HepG2 (cell line): ENCODE measurements around the gene DNASE2. TPM values are rescaled to one million over a fixed set of nuclear protein-coding genes. Genes with fewer than 3 reads are reported as not detected.

Experiments
- ELF1 ChIP-seq: sonication (generic); formaldehyde crosslinking; IDR thresholded peaks from 2 replicates; pipeline ENCODE4 v1.4.0; 2020; ENCODE audit warnings: missing genetic modification reagents
- GTF3A ChIP-seq: sonication (generic); formaldehyde crosslinking; conservative IDR thresholded peaks from 2 replicates; pipeline ENCODE4 v1.4.0; 2020; ENCODE audit warnings: mild to moderate bottlenecking, missing genetic modification reagents
- MAFK ChIP-seq, 2 experiments: IDR thresholded peaks in 1 of 2; conservative IDR thresholded peaks in 1 of 2; 2 replicates each; pipeline ENCODE4 v1.6.1; 2011; ENCODE audit warnings: improper control_type of control experiment in 2 of 2, low read length in 2 of 2
- REPIN1 ChIP-seq: sonication (generic); formaldehyde crosslinking; IDR thresholded peaks from 2 replicates; pipeline ENCODE4 v1.8.0; 2022; ENCODE audit warnings: missing genetic modification reagents, low read depth, mild to moderate bottlenecking, borderline replicate concordance
- ZBTB8A ChIP-seq: sonication (generic); formaldehyde crosslinking; IDR thresholded peaks from 2 replicates; pipeline ENCODE4 v1.4.0; 2020; ENCODE audit warnings: mild to moderate bottlenecking, low read depth, missing genetic modification reagents, borderline replicate concordance
- ZNF350 ChIP-seq: sonication (generic); formaldehyde crosslinking; IDR thresholded peaks from 2 replicates; pipeline ENCODE4 v1.4.0; 2020; ENCODE audit warnings: mild to moderate bottlenecking, low read depth, missing genetic modification reagents, borderline replicate concordance
- ZNF558 ChIP-seq: sonication (generic); formaldehyde crosslinking; IDR thresholded peaks from 2 replicates; pipeline ENCODE4 v1.9.0; 2022; ENCODE audit warnings: mild to moderate bottlenecking, missing genetic modification reagents, borderline replicate concordance
- ZNF709 ChIP-seq: sonication (generic); formaldehyde crosslinking; IDR thresholded peaks from 2 replicates; pipeline ENCODE4 v1.5.0; 2020; ENCODE audit warnings: mild to moderate bottlenecking, missing genetic modification reagents
- ZNF790 ChIP-seq: sonication (generic); formaldehyde crosslinking; IDR thresholded peaks from 2 replicates; pipeline ENCODE4 v1.8.0; 2022; ENCODE audit warnings: missing genetic modification reagents, mild to moderate bottlenecking, borderline replicate concordance
- ZSCAN9 ChIP-seq: IDR thresholded peaks from 2 replicates; pipeline ENCODE4 v1.6.1; 2016; ENCODE audit warnings: borderline replicate concordance
- polyA plus RNA-seq, 8 experiments: library from polyadenylated mRNA; depleted of rRNA in 3 of 8; stranded (reverse) in 7 of 8; unstranded in 1 of 8; fragments of >200 nt; fragmentation: Illumina TruSeq in 4 of 8; extraction: Trizol in 4 of 8; gene quantifications; 2 replicates each; pipeline versions ENCODE4 v1.2.1 to v1.2.3, GENCODE V29; 2011 to 2016; ENCODE audit warnings: low read depth in 4 of 8, missing spikeins in 1 of 8, mixed read lengths in 1 of 8; ENCODE audit not compliant: insufficient read depth in 1 of 8
- total RNA-seq, 5 experiments: library from RNA; depleted of rRNA; stranded (reverse); fragments of >200 nt; fragmentation: Illumina TruSeq; extraction: Trizol; gene quantifications; 2 replicates each; pipeline ENCODE4 v1.2.3, GENCODE V29; 2016; ENCODE audit warnings: low read depth in 1 of 5
- TF ChIP-seq, protein P1 (sequence below): sonication (generic); formaldehyde crosslinking; IDR thresholded peaks from 2 replicates; pipeline ENCODE4 v1.4.0; 2020; ENCODE audit warnings: mild to moderate bottlenecking, missing genetic modification reagents
- TF ChIP-seq, protein P2 (sequence below), 2 experiments: fragments of 450-650 bp in 1 of 2; sonication (generic) in 1 of 2; formaldehyde crosslinking; IDR thresholded peaks; 2 replicates each; pipeline versions ENCODE4 v1.5.0 to v1.8.0; 2020 to 2022; ENCODE audit warnings: mild to moderate bottlenecking in 1 of 2, missing genetic modification reagents in 1 of 2
- TF ChIP-seq, protein P3 (sequence below): sonication (generic); formaldehyde crosslinking; IDR thresholded peaks from 2 replicates; pipeline ENCODE4 v1.5.0; 2020; ENCODE audit warnings: mild to moderate bottlenecking, low read depth, missing genetic modification reagents, borderline replicate concordance
- TF ChIP-seq, protein P4 (sequence below): sonication (generic); formaldehyde crosslinking; IDR thresholded peaks from 2 replicates; pipeline ENCODE4 v1.8.0; 2022; ENCODE audit warnings: missing genetic modification reagents, low read depth, mild to moderate bottlenecking, borderline replicate concordance
- TF ChIP-seq, protein P5 (sequence below): sonication (generic); formaldehyde crosslinking; conservative IDR thresholded peaks from 2 replicates; pipeline ENCODE4 v1.4.0; 2020; ENCODE audit warnings: missing genetic modification reagents
- TF ChIP-seq, protein P6 (sequence below): sonication (generic); formaldehyde crosslinking; IDR thresholded peaks from 2 replicates; pipeline ENCODE4 v1.8.0; 2022; ENCODE audit warnings: missing genetic modification reagents, mild to moderate bottlenecking, borderline replicate concordance

The DNASE2 gene
- total and polyA plus RNA-seq, 2 of the 13 experiments (the other 11 are each of a cell fraction or from before 2014, with no cell fraction given) = 7.5 to 16.2 TPM

DNA sequence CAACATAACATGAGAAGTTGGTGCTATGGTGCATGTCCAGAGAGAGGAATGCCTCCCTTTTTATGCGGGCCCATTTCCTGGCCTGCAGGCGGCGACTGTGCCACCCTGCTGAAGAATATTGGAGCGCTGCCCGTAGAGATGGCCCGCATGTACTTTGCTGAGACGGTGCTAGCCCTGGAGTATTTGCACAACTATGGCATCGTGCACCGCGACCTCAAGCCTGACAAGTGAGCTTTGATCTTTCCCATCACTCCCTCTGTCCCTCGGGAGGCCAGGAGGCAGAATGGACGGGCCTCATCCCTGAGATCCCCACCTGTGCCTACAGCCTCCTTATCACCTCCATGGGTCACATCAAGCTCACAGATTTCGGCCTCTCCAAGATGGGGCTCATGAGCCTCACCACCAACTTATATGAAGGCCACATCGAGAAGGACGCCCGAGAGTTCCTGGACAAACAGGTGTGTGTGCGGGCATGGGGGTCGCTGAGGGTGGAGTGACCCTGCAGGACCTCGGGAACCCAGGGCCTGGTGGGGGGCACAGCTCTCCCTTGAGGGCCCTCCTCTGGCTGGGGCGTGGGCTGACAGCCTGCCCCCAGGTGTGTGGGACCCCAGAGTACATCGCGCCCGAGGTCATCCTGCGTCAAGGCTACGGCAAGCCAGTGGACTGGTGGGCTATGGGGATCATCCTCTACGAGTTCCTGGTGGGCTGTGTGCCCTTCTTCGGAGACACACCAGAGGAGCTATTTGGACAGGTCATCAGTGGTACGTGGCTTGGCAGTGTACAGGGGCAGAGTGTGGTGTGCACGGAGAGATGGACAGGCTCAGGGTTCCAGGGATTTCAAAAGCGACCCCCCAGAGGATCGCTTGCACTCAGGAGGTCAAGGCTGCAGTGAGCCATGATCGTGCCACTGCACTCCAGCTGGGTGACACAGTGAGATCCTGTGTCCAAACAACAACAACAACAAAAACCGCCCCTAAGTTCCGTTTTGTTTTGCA, 16.2 kb downstream of the DNASE2 start (continued):
- TF ChIP-seq, protein P1, sequence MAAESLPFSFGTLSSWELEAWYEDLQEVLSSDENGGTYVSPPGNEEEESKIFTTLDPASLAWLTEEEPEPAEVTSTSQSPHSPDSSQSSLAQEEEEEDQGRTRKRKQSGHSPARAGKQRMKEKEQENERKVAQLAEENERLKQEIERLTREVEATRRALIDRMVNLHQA = no peak
- TF ChIP-seq ZNF790 (CRISPR knock-in tag) = no peak
- TF ChIP-seq, protein P2, sequence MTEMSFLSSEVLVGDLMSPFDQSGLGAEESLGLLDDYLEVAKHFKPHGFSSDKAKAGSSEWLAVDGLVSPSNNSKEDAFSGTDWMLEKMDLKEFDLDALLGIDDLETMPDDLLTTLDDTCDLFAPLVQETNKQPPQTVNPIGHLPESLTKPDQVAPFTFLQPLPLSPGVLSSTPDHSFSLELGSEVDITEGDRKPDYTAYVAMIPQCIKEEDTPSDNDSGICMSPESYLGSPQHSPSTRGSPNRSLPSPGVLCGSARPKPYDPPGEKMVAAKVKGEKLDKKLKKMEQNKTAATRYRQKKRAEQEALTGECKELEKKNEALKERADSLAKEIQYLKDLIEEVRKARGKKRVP (CRISPR knock-in tag; IDR thresholded peaks at IDR 0.05) = no peak
- TF ChIP-seq REPIN1 (CRISPR knock-in tag) = no peak
- TF ChIP-seq, protein P3, sequence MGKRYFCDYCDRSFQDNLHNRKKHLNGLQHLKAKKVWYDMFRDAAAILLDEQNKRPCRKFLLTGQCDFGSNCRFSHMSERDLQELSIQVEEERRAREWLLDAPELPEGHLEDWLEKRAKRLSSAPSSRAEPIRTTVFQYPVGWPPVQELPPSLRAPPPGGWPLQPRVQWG (CRISPR knock-in tag) = no peak
- TF ChIP-seq GTF3A (CRISPR knock-in tag) = no peak
- TF ChIP-seq ZBTB8A (CRISPR knock-in tag) = no peak
- peak; percentile 48; the same call in 1 of the 2 replicates for TF ChIP-seq ZNF350 (CRISPR knock-in tag)
- TF ChIP-seq, protein P4, sequence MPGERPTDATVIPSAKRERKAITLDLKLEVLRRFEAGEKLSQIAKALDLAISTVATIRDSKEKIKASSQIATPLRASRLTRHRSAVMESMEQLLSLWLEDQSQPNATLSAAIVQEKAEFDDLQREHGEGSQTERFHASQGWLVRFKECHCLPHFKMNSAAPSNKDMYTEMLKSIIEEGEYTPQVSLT (CRISPR knock-in tag) = no peak
- peak; percentile 25; the same call in 1 of the 2 replicates for TF ChIP-seq ZSCAN9 (CRISPR knock-in tag)
- TF ChIP-seq, protein P5, sequence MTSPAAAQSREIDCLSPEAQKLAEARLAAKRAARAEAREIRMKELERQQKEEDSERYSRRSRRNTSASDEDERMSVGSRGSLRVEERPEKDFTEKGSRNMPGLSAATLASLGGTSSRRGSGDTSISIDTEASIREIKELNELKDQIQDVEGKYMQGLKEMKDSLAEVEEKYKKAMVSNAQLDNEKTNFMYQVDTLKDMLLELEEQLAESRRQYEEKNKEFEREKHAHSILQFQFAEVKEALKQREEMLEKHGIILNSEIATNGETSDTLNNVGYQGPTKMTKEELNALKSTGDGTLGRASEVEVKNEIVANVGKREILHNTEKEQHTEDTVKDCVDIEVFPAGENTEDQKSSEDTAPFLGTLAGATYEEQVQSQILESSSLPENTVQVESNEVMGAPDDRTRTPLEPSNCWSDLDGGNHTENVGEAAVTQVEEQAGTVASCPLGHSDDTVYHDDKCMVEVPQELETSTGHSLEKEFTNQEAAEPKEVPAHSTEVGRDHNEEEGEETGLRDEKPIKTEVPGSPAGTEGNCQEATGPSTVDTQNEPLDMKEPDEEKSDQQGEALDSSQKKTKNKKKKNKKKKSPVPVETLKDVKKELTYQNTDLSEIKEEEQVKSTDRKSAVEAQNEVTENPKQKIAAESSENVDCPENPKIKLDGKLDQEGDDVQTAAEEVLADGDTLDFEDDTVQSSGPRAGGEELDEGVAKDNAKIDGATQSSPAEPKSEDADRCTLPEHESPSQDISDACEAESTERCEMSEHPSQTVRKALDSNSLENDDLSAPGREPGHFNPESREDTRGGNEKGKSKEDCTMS (CRISPR knock-in tag) = no peak
- TF ChIP-seq MAFK (conservative IDR thresholded peaks at IDR 0.05 in 1 of 2, IDR thresholded peaks at IDR 0.05 in 1 of 2; ENCODE audit: low read length in 2 of 2) = no peak
- TF ChIP-seq ZNF709 = no peak
- TF ChIP-seq, protein P6, sequence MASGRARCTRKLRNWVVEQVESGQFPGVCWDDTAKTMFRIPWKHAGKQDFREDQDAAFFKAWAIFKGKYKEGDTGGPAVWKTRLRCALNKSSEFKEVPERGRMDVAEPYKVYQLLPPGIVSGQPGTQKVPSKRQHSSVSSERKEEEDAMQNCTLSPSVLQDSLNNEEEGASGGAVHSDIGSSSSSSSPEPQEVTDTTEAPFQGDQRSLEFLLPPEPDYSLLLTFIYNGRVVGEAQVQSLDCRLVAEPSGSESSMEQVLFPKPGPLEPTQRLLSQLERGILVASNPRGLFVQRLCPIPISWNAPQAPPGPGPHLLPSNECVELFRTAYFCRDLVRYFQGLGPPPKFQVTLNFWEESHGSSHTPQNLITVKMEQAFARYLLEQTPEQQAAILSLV (CRISPR knock-in tag) = no peak
- no peak for TF ChIP-seq ZNF558 (CRISPR knock-in tag)
- TF ChIP-seq ELF1 (CRISPR knock-in tag) = no peak
